HepG2 (cell line): ENCODE results near the gene KRTAP12-2. TPM values are rescaled to one million over a fixed set of nuclear protein-coding genes. Genes with fewer than 3 reads are reported as not detected.

Experiments used
- ARNTL ChIP-seq: sonication (generic); formaldehyde crosslinking; IDR thresholded peaks from 2 replicates; pipeline ENCODE4 v1.4.0; 2020; ENCODE audit warnings: mild to moderate bottlenecking, missing genetic modification reagents
- JUN ChIP-seq: sonication (generic); formaldehyde crosslinking; IDR thresholded peaks from 2 replicates; pipeline ENCODE4 v1.4.0; 2020; ENCODE audit warnings: mild to moderate bottlenecking, missing genetic modification reagents
- NCOA1 ChIP-seq: sonication (generic); formaldehyde crosslinking; IDR thresholded peaks from 2 replicates; pipeline ENCODE4 v1.9.0; 2021; ENCODE audit warnings: missing genetic modification reagents
- NONO ChIP-seq, 2 experiments: fragments of 450-650 bp in 1 of 2; sonication (generic) in 1 of 2; formaldehyde crosslinking in 1 of 2; IDR thresholded peaks in 1 of 2; conservative IDR thresholded peaks in 1 of 2; 2 replicates each; pipeline versions ENCODE4 v1.6.1 to v1.8.0; 2017 to 2022; ENCODE audit warnings: mild to moderate bottlenecking in 1 of 2, missing genetic modification reagents in 1 of 2, moderate library complexity in 1 of 2
- PRDM10 ChIP-seq: sonication (generic); formaldehyde crosslinking; IDR thresholded peaks from 2 replicates; pipeline ENCODE4 v1.4.0; 2020; ENCODE audit warnings: low read depth, missing genetic modification reagents
- RAD21 ChIP-seq: fragments of 450-650 bp; formaldehyde crosslinking; IDR thresholded peaks from 2 replicates; pipeline ENCODE4 v1.5.0; 2020; ENCODE audit warnings: mild to moderate bottlenecking
- RFX1 ChIP-seq: fragments of 450-650 bp; IDR thresholded peaks from 2 replicates; pipeline ENCODE4 v1.6.1; 2017
- SP2 ChIP-seq: sonication (generic); formaldehyde crosslinking; IDR thresholded peaks from 2 replicates; pipeline ENCODE4 v1.5.1; 2020; ENCODE audit warnings: mild to moderate bottlenecking, missing genetic modification reagents
- TEAD3 ChIP-seq: optimal IDR thresholded peaks from 2 replicates; pipeline ENCODE3; 2016; ENCODE audit warnings: borderline replicate concordance
- ZBTB4 ChIP-seq: sonication (generic); formaldehyde crosslinking; IDR thresholded peaks from 2 replicates; pipeline ENCODE4 v1.4.0; 2020; ENCODE audit warnings: missing genetic modification reagents, mild to moderate bottlenecking, borderline replicate concordance
- ZHX1 ChIP-seq: sonication (generic); formaldehyde crosslinking; IDR thresholded peaks from 2 replicates; pipeline ENCODE4 v1.8.1; 2022; ENCODE audit warnings: low read depth, mild to moderate bottlenecking, missing genetic modification reagents
- ZNF33A ChIP-seq: sonication (generic); formaldehyde crosslinking; IDR thresholded peaks from 2 replicates; pipeline ENCODE4 v1.5.1; 2020; ENCODE audit warnings: missing genetic modification reagents, mild to moderate bottlenecking, moderate library complexity, borderline replicate concordance
- ZNF501 ChIP-seq: sonication (generic); formaldehyde crosslinking; IDR thresholded peaks from 2 replicates; pipeline ENCODE4 v1.5.1; 2020; ENCODE audit warnings: mild to moderate bottlenecking, moderate library complexity, missing genetic modification reagents
- ZNF557 ChIP-seq: sonication (generic); formaldehyde crosslinking; IDR thresholded peaks from 2 replicates; pipeline ENCODE4 v1.4.0; 2020; ENCODE audit warnings: missing genetic modification reagents
- ZNF607 ChIP-seq: sonication (generic); formaldehyde crosslinking; IDR thresholded peaks from 2 replicates; pipeline ENCODE4 v1.5.1; 2020; ENCODE audit warnings: missing genetic modification reagents, mild to moderate bottlenecking, borderline replicate concordance
- ZNF747 ChIP-seq: sonication (generic); formaldehyde crosslinking; IDR thresholded peaks from 2 replicates; pipeline ENCODE4 v1.8.1; 2023; ENCODE audit warnings: missing genetic modification reagents, mild to moderate bottlenecking, borderline replicate concordance
- polyA plus RNA-seq, 8 experiments: library from polyadenylated mRNA; depleted of rRNA in 3 of 8; stranded (reverse) in 7 of 8; unstranded in 1 of 8; fragments of >200 nt; fragmentation: Illumina TruSeq in 4 of 8; extraction: Trizol in 4 of 8; gene quantifications; 2 replicates each; pipeline versions ENCODE4 v1.2.1 to v1.2.3, GENCODE V29; 2011 to 2016; ENCODE audit warnings: low read depth in 4 of 8, missing spikeins in 1 of 8, mixed read lengths in 1 of 8; ENCODE audit not compliant: insufficient read depth in 1 of 8
- total RNA-seq, 5 experiments: library from RNA; depleted of rRNA; stranded (reverse); fragments of >200 nt; fragmentation: Illumina TruSeq; extraction: Trizol; gene quantifications; 2 replicates each; pipeline ENCODE4 v1.2.3, GENCODE V29; 2016; ENCODE audit warnings: low read depth in 1 of 5

KRTAP12-2 gene
- total and polyA plus RNA-seq, 2 of the 13 experiments (the other 11 are each of a cell fraction or from before 2014, with no cell fraction given): not detected

DNA sequence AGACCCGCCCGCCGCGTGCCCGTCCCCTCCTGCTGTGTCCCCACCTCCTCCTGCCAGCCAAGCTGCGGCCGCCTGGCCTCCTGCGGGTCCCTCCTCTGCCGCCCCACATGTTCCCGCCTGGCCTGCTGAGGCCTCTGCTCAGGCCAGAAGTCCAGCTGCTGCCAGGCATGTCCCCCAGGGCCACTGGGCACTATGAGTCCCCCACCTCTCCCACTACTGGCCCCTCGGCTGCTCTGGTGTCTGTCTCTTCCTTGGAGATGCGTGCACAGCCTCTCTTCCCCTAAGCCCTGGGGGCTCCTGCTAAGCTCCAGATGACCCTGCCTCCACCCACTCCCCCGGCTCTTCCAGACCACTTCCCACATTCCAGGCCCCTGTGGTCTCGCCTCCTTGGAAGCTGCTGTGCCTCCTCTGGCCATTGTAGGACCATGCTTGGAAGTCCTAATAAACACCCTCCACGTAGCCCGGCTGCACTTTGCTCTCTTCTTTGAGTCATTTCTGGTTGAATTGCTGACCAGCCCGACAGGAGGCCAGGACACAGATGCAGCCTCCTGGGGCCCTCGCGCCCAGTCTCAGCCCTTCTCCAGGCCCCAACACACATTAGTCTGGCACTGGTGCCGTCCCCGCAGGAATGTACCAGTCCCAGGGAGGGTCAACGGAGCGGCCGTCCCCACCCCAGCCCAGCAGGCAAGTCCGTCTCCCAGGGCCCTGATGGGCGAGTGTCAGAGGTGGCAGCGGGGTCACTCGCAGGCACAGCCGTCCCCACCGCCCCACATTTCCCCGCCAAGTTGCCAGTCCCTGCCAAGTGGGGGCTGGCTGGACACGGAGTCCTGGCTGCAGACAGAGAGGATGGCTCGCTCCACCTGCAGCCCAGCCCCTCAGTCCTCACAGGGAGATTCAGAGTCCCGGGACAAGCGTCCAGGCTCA, 31.3 kb upstream of the KRTAP12-2 start (continued):
- TF ChIP-seq ZBTB4 (CRISPR knock-in tag): peak; percentile 88; the same call in 1 of the 2 replicates
- TF ChIP-seq ZNF747: peak; percentile 49; the same call in 1 of the 2 replicates
- no peak for TF ChIP-seq NCOA1 (CRISPR knock-in tag)
- TF ChIP-seq ARNTL (CRISPR knock-in tag): peak; percentile 51; the same call in 1 of the 2 replicates
- TF ChIP-seq TEAD3: peak; percentile 64
- 0 out of 2 replicates have a peak, but pooled peaks have one; percentile 10 for TF ChIP-seq RAD21
- TF ChIP-seq PRDM10: peak; percentile 82; the same call in 1 of the 2 replicates
- no peak for TF ChIP-seq ZHX1 (CRISPR knock-in tag)
- TF ChIP-seq ZNF607 (CRISPR knock-in tag): peak; percentile 36; the same call in 1 of the 2 replicates
- TF ChIP-seq JUN: peak; percentile 44; the same call in 1 of the 2 replicates
- TF ChIP-seq ZNF557 (CRISPR knock-in tag): no peak
- TF ChIP-seq ZNF33A (CRISPR knock-in tag): peak; percentile 83; the same call in 1 of the 2 replicates
- TF ChIP-seq ZNF501 (CRISPR knock-in tag): peak; percentile 51
- TF ChIP-seq SP2 (CRISPR knock-in tag): 0 out of 2 replicates have a peak, but pooled peaks have one; percentile 42
- no peak for TF ChIP-seq NONO (IDR thresholded peaks at IDR 0.05)
- peak; percentile 24; the same call in 1 of the 2 replicates for TF ChIP-seq NONO (CRISPR knock-in tag; conservative IDR thresholded peaks at IDR 0.05)
- TF ChIP-seq RFX1: no peak
